Subcutaneous abdominal adipose tissue (tissue), 5 donors: Measurements from ENCODE around the gene MGMT.
A peak's percentile ranks its signal among the peaks of the same experiment; 100 is the strongest.

Source experiments
- H3K27ac ChIP-seq: one replicate; pipeline ENCODE4 v1.7.0; 2013; ENCODE audit warnings: low read depth, mild to moderate bottlenecking, inconsistent platforms, low read length, moderate library complexity
- H3K27me3 ChIP-seq, 5 donors: one replicate each; pipeline ENCODE4 v1.7.0; 2013; ENCODE audit warnings: low read length in 5 of 5, inconsistent platforms in 1 of 5; ENCODE audit not compliant: control insufficient read depth in 5 of 5, insufficient read depth in 4 of 5
- H3K36me3 ChIP-seq, 5 donors: one replicate each; pipeline ENCODE4 v1.7.0; 2013; ENCODE audit warnings: low read length in 5 of 5; ENCODE audit not compliant: control insufficient read depth in 5 of 5, insufficient read depth in 5 of 5
- H3K4me1 ChIP-seq, 5 donors: one replicate each; pipeline ENCODE4 v1.7.0; 2013; ENCODE audit warnings: low read length in 5 of 5, mild to moderate bottlenecking in 3 of 5, moderate library complexity in 1 of 5; ENCODE audit not compliant: control insufficient read depth in 5 of 5, insufficient read depth in 5 of 5
- H3K4me3 ChIP-seq, 5 donors: one replicate each; pipeline ENCODE4 v1.7.0; 2013; ENCODE audit warnings: low read length in 5 of 5, low read depth in 1 of 5
- H3K9ac ChIP-seq, 5 donors: one replicate each; pipeline ENCODE4 v1.7.0; 2013; ENCODE audit warnings: low read length in 5 of 5, mild to moderate bottlenecking in 4 of 5, moderate library complexity in 3 of 5
- H3K9me3 ChIP-seq, 5 donors: one replicate each; pipeline ENCODE4 v1.7.0; 2013; ENCODE audit warnings: low read length in 5 of 5; ENCODE audit not compliant: control insufficient read depth in 5 of 5
- donor health status: healthy.
- donor health status: healthy.
- donor health status: healthy.
- donor health status: healthy.
- donor health status: healthy.

The MGMT gene

DNA sequence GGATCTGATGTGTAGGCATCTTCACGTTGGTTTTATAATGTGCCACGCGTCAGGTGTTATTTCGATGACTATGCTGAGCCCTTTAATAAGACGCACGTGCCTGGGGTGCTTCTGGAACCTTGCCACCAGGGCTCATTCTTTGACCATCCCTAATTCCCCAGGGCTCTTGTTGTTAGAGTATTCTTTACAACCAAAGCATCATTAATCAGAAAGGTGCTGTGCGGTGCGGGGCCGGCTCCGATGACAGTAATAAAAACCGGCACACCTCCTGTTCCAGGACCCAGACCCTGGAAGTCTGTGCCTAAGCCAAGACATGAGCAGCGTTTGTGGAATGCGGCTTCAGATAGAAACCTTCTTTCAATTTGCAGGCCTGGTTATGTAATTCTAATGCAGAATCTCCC is 58.4 kb downstream of the MGMT start:
- H3K27ac ChIP-seq: no peak overlapping the region
- peaks cover 0 to 12% (median 9%) of the 10 kb centered on the region in 5 donors for H3K4me1 ChIP-seq
- peaks cover 0 to 10% (median 3%) of the 10 kb centered on the region in 5 donors for H3K36me3 ChIP-seq
- H3K27me3 ChIP-seq: no peaks in the 10 kb centered on the region
- no peak overlapping the region for H3K9ac ChIP-seq
- H3K4me3 ChIP-seq: peak overlapping the region in 3 of 5 donors; percentile 2 to 55 (median 46)
- peaks cover 0 to 2% (median 0%) of the 10 kb centered on the region in 5 donors for H3K9me3 ChIP-seq

GRCh38 chr10:129526943-129527342 is 59.9 kb downstream of the MGMT start:
- no peak overlapping the region for H3K4me3 ChIP-seq
- peaks cover 0 to 2% (median 0%) of the 10 kb centered on the region in 5 donors for H3K9me3 ChIP-seq
- peaks cover 0 to 10% (median 3%) of the 10 kb centered on the region in 5 donors for H3K36me3 ChIP-seq
- H3K9ac ChIP-seq: no peak overlapping the region
- H3K4me1 ChIP-seq: peaks cover 2 to 13% (median 11%) of the 10 kb centered on the region in 5 donors
- H3K27me3 ChIP-seq: no peaks in the 10 kb centered on the region
- H3K27ac ChIP-seq: no peak overlapping the region

DNA sequence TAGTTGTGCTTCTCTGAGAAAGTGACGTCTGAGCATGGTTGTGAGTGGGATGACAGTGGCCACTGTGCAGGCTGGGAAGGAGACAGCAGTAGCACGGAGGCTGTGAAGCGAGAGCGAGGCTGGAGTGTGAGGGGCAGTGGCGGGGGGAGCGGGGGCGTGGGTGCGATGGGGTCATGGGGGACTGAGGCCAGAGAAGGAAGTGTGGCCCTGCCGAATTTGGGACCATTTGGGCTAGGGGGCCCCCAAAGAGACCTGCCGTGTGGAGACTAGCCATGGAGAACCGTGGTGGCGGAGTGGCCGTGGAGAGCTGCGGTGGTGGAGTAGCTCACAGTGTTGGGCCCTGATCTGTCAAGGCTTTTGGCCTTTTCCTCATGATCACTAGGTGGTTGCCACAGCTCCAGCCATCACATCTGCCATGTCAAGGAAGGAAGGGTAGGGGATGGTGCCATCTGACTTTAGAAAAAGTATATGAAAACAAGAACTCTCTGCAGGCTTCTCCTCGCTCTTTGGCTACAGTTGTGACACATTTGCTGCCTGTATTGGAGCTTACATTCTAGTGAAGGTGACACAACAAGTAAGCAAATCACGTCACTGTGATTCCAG is 61.4 kb downstream of the MGMT start:
- peaks cover 5 to 28% (median 22%) of the 10 kb centered on the region in 5 donors for H3K4me1 ChIP-seq
- peaks cover 0 to 10% (median 3%) of the 10 kb centered on the region in 5 donors for H3K36me3 ChIP-seq
- H3K27ac ChIP-seq: no peak overlapping the region
- peaks cover 0 to 2% (median 0%) of the 10 kb centered on the region in 5 donors for H3K9me3 ChIP-seq
- H3K4me3 ChIP-seq: no peak overlapping the region
- H3K9ac ChIP-seq: no peak overlapping the region
- no peaks in the 10 kb centered on the region for H3K27me3 ChIP-seq

DNA sequence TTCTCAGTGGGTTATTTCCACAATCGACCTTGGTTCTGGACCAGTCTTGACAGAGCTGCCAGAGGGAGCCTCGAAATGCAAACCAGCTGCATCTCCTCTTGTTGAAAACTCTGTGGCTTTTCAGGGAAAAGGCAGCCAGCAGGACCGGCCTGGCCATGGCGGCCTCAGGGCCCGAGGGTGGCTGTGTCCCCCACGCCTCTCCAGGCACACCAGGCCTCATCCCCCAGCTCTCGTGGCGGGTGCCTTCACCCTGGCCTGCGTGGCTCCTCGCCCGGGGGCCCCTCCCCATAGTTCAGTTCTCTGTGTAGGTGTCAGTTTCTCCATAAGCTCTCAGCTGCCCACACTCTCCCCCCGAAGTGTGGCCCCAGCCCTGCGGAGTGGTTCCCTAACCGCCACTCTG is 63.5 kb downstream of the MGMT start:
- Histone ChIP-seq H3K27ac (no peak overlapping the region), H3K4me3 (no peak overlapping the region), H3K27me3 (no peaks in the 10 kb centered on the region), H3K4me1 (peaks cover 5 to 26% (median 24%) of the 10 kb centered on the region in 5 donors), H3K9me3 (peaks cover 0 to 2% (median 0%) of the 10 kb centered on the region in 5 donors), H3K9ac (no peak overlapping the region), H3K36me3 (peaks cover 0 to 10% (median 3%) of the 10 kb centered on the region in 5 donors)

DNA sequence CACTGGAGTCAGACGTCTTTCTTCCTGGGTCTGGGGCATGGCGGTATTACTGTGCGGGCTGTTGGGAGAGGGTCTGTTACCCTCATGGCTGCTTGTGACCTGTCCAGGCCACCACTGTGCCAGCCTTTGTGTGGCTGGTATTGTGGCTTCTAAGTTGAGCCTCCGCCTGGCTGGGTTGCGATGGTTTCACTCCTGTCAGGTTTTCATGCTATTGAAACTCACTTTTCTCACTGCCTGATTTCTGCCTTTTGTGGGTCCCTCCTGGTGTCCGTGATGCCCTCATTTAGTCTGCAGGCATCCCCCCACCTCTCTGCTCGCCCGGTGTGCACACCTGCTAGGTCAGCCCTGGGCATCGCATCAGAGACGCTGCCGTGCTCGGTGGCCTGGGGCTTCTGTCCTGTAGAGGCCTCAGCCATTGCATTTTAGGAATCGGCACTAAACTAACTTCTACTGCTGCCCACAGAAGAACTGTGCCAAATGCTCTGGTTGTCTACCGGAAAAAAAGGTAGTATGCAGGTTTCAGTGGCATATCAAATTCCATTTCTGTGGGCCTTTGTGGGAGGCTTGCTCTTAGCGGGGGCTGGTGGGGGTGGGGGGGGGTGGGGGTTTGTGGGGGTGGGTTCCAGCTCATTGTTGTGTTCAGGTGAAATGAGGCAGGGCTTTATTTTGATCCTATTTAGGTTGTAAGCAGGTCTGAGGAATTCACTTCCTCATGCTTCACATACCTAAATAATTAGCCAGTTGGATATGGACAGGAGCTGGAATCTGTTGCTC is 64.3 kb downstream of the MGMT start:
- H3K4me1 ChIP-seq: peaks cover 5 to 24% (median 17%) of the 10 kb centered on the region in 5 donors
- no peaks in the 10 kb centered on the region for H3K27me3 ChIP-seq
- H3K9me3 ChIP-seq: peaks cover 0 to 2% (median 0%) of the 10 kb centered on the region in 5 donors
- no peak overlapping the region for H3K9ac ChIP-seq
- no peak overlapping the region for H3K4me3 ChIP-seq
- H3K36me3 ChIP-seq: peaks cover 0 to 13% (median 6%) of the 10 kb centered on the region in 5 donors
- no peak overlapping the region for H3K27ac ChIP-seq

DNA sequence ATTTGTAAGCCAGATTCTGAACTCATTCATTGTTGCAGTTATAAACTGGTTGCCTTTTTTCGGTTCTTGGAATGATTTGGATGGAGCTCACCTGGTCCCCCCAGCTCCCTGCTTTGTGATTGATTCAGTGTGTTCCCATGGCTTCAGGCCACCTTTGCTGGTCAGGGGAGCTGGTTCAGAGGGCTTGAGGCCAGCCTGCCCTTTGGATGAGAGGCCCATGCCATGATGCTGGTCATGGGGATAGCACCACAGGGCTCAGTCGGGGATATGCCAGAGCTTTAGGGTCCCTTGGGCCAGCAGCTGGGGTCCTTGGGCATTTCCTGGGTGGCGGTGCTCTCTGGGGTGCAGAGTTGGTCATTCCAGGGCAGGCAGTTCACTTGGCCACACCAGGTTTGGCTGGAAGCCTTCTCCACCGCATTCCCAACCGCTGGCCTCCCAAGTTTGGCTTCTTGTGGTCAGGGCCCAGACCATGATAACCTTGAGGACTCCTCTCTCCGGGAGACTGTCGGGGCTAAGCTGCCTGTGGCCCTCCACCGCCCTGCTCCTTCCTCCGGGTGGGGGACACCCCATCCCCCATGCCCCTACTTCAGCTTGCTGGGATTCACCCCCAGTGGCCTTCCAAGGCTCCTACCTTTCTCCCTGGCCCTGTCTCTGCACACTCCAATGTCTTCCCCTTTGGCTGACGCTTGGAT is 65.1 kb downstream of the MGMT start:
- Histone ChIP-seq H3K9me3 (peaks cover 0 to 2% (median 0%) of the 10 kb centered on the region in 5 donors), H3K36me3 (peaks cover 0 to 14% (median 10%) of the 10 kb centered on the region in 5 donors), H3K27me3 (no peaks in the 10 kb centered on the region), H3K4me1 (peaks cover 5 to 24% (median 17%) of the 10 kb centered on the region in 5 donors), H3K27ac (no peak overlapping the region), H3K9ac (no peak overlapping the region), H3K4me3 (no peak overlapping the region)

DNA sequence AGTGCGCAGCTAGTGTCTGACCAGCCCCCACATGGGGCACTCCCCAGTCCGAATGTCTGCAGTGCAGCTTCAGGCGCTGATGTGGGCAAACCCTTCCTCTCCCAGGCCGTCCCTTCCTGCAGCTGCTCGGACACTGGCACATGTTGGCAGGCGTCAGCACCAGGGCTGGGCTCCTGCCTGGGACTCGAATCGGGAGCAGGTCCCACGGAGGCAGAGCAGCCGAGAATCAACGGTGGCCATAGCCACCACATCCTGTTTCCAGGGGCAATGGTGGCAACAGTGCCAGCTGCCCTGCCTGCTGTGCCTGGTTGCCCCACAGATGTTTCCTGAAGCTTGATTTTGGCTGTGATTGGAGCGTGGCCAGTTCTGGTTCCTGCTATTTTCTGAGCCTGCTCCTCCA is 65.8 kb downstream of the MGMT start:
- Histone ChIP-seq H3K4me1 (peaks cover 5 to 24% (median 17%) of the 10 kb centered on the region in 5 donors), H3K36me3 (peaks cover 3 to 14% (median 7%) of the 10 kb centered on the region in 5 donors), H3K27ac (no peak overlapping the region), H3K4me3 (no peak overlapping the region), H3K9ac (no peak overlapping the region), H3K9me3 (peaks cover 0 to 2% (median 0%) of the 10 kb centered on the region in 5 donors), H3K27me3 (no peaks in the 10 kb centered on the region)

DNA sequence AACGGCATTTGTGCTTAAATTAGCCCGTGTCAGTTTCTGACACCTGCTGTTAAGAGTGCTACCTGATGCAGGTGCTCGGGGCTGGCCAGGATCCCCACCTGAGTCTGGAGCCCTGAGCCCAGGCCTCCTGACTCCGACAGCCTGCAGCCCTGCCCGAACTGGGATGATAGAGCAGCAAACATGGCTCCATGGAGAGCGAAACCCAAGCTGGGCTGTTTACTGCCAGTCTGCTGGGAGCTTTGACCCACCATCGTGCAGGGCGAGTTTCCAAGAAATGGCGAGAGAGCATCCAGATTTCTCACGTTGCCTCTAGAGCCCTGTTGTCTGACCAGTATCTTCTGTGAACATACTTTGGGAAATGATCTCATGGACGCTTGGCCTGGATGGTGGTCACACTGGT is 66.2 kb downstream of the MGMT start:
- H3K36me3 ChIP-seq: peaks cover 3 to 16% (median 7%) of the 10 kb centered on the region in 5 donors
- H3K9ac ChIP-seq: no peak overlapping the region
- no peak overlapping the region for H3K27ac ChIP-seq
- peaks cover 5 to 24% (median 17%) of the 10 kb centered on the region in 5 donors for H3K4me1 ChIP-seq
- no peaks in the 10 kb centered on the region for H3K27me3 ChIP-seq
- no peak overlapping the region for H3K4me3 ChIP-seq
- peaks cover 0 to 2% (median 0%) of the 10 kb centered on the region in 5 donors for H3K9me3 ChIP-seq

DNA sequence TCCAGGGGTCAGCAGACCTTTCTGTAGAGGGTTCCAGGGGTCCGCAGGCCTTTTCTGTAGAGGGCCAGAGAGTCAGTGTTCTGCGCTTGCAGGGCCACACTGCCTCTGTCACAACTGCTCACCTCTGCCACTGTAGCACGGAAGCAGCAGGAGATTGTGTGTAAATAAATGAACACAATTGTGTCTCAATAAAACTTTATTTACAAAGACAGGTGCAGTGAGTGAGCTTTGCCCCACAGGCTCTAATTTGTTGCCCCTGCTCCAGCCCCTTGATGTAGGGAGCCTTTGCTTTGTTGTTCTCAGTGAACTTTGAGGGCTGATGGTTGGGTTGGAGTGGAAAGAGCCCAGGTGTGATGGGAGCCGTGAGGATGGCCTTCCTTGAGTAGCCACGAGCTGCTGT is 67.8 kb downstream of the MGMT start:
- H3K27ac ChIP-seq: no peak overlapping the region
- H3K4me1 ChIP-seq: peaks cover 5 to 24% (median 17%) of the 10 kb centered on the region in 5 donors
- H3K36me3 ChIP-seq: peaks cover 3 to 17% (median 7%) of the 10 kb centered on the region in 5 donors
- H3K9me3 ChIP-seq: no peaks in the 10 kb centered on the region
- H3K9ac ChIP-seq: no peak overlapping the region
- H3K4me3 ChIP-seq: no peak overlapping the region
- no peaks in the 10 kb centered on the region for H3K27me3 ChIP-seq
